GM19099 (cell line): ENCODE measurements around the gene PSORS1C1.

Source experiments
- POLR2A ChIP-seq: IDR thresholded peaks from 3 replicates; pipeline ENCODE4 v1.6.1; 2011; ENCODE audit warnings: low read depth; ENCODE audit not compliant: insufficient read length; ENCODE audit errors: extremely low read depth

The PSORS1C1 gene

DNA sequence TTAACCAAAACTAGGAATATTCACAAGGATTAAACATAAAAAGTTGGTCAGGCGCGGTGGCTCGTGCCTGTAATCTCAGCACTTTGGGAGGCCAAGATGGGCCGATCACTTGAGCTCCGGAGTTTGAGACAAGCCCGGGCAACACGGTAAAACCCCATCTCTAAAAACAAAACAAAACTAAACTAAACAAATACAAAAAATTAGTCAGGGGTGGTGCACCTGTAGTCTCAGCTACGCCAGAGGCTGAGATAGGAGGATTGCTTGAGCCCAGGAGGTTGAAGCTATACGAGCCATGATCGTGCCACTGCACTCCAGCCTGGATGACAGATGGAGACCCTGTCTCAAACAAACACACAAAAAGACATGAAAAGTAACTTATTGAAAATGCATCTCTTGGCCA, 21.1 kb downstream of the PSORS1C1 start:
- no peak for TF ChIP-seq POLR2A

DNA sequence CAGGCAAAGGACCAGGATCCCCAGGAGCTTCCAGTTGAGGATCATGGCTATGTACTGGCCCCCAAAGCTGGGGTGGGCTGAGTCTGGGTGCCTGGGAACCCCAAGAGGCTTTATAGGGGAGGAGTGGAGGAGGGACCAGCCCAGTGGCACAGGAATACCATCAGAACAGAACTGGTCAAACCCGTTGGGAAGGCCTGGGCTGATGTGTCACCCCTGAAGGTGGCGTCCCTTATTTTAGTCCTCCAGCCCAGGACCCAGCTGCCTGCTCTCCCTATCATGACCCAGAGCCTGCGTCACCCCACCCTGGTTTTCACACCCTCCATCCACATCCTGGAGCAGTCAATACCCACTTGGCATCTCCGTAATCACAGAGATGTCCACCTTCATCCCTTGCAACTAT, 24.4 kb downstream of the PSORS1C1 start, which contains the start of gene PSORS1C2:
TSS of gene PSORS1C2 (minus strand) at position 85 of the 400 bp plus-strand sequence. CDS start at position 45, 40 bp downstream.
- TF ChIP-seq POLR2A: no peak

DNA sequence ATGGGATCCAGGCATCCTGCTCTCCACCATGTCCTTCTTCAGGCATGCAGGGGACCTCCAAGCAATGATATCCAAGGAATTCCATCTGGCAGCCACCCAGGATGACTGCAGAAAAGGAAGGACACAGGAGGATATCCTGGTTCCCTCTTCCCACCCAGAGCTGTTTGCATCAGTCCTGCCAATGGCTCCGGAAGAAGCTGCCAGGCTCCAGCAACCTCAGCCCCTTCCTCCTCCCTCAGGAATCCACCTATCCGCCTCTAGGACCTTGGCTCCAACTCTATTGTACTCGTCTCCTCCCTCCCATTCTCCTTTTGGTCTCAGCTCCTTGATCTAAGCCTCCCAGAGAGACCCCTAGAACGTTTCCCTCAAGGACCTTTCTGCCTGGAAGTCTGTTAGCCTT, 25.0 kb downstream of the PSORS1C1 start:
- TF ChIP-seq POLR2A: no peak

DNA sequence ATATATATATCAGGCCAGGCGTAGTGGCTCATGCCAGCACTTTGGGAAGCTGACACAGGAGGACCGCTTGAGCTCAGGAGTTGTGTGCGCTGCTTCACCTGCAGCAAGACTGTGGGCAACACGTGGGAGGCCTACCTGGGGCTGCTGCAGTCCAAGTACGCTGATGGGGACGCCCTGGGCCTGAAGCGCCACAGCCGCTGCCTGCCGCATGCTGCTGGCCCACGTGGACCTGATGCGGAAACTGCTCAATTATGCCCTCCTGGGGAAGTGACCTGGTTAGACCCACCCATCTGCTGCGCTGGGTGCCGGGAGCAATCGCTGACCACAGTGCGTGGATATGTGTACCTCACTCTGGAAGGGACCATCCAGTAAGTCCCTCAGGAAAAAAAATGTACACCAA, 26.0 kb downstream of the PSORS1C1 start:
- no peak for TF ChIP-seq POLR2A

DNA sequence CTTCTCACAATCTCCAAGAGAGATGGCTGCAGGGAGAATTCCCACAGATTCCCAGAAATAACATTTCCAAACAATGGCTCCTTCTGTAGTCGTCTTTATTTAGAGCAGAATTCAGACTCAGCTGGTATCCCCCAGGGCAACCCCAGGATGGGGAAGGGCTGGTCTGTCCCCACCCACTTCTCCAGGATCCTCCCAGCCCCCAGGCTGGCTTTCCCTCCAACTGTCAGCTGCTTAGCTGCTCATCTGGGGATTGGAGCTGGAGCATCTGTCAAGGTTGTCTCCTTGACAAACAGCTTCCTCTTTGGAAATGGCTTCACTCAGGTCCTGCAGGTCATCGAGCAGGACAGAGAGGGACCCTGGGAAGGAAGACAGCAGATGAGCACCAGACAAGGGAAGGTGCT, 27.8 kb downstream of the PSORS1C1 start:
- no peak for TF ChIP-seq POLR2A

DNA sequence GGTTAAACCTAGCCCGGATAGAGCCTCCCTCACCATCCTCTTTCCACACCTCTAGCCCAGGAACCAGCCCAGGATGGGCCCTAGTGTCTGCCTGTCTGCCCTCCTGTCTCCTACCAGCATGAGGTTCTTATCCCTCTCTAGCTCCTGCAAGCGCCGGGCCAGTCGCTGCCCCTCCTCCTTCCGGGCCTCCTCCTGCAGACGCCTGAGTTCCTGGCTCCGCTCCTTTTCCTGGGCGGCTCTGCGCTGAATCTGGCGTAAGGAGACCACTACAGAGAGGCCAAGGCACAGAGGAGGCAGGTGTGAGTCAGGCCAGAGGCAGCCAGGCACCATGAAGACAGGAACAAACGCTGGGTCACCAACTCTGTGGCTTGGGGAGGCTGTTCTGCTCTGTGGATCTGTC, 28.5 kb downstream of the PSORS1C1 start:
- TF ChIP-seq POLR2A: no peak

DNA sequence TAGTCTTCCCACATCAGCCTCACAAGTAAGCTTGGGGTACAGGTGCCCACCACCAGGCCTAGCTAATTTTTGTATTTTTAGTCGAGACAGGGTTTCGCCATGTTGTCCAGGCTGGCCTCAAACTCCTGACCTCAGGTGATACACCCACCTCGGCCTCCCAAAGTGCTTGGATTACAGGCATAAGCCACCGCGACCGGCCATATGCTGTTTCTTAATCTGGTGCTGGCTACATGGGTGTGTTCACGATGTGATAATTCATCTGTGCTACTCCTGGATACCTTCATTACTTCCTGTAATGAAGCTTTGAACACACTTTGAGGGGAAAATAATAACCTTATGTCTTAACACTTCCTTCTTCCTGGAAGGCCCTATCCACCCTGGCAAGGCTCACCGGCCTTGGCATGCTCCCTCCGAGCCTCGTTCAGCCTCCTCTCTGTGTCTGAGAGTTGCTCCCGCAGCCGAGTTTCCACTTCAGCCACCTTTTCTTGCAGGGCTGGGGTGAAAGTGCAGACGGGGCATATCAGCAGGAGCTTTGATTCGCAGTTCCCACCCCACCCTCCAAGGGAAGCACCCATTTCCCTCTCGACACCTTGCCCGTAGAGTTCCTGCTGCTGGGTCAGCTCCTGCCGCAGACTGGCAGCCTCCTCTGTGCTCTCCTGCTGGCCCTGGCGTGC, 29.8 kb downstream of the PSORS1C1 start:
- TF ChIP-seq POLR2A: no peak

DNA sequence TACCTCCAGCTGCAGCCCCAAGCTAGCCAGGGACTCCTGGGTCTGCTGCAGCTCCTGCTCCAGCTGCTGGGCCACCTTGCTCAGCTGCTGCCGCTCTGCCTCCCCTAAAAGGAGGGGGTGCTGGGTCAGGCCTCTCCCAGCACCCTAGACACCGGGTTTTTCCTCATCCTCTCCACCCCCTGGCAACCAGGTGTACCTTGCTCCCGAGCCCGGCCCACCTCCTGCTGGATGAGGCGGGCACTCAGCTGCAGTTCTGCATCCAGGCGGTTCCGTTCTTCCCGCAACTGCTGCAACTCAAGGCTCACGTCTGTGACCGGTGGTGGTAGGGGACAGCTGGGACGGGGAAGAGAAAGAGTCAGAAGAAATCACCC, 30.4 kb downstream of the PSORS1C1 start:
- no peak for TF ChIP-seq POLR2A

DNA sequence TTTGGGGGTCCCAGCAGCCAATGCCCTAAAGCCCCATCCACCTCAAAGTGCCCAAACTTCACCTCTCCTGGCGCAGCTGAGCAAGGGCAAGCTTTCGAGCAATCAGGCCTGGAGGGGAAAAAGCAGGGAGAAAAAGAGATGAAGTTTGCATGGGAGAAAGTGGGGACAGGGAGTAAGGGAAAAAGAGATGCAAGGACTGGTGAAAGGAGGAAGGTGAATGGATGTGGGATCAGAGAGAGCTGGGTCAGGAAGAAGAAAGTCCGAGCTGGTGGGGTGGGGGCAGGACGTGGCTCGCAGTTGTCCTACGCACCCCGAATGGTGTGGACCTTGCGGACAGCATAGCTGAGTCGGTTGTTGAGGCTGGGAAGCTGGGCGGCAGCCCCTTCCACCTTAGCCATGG, 30.8 kb downstream of the PSORS1C1 start:
- TF ChIP-seq POLR2A: no peak

DNA sequence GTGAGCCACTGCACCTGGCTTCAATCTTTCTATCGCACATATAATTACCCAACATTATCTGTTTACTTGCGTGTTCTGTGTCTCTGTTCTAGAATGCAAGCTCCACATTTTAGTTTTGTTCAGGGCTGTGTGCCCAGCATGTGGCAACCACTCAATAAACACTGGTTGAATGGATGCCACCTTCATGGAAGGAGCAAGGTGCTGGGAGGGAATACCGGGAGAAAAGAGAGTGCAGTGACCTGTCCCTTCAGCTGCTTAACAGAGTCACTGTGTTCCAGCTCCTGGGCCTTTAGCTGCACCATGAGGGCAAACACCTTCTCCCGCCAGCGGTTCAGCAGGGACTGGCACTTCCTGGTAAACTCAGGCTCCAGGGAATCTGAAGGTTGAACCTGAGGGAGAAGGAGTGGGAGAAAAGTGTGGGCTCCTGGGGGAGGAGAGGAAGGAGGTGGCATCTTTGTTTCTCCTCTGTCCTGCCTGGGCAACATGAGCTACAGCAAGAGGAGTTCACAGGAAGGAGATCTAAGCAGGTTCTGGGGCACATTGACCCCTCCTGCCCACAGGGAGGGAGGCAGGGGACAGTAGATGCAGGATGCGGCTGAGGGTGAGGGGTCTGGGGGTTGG, 35.3 kb downstream of the PSORS1C1 start:
- TF ChIP-seq POLR2A: no peak

DNA sequence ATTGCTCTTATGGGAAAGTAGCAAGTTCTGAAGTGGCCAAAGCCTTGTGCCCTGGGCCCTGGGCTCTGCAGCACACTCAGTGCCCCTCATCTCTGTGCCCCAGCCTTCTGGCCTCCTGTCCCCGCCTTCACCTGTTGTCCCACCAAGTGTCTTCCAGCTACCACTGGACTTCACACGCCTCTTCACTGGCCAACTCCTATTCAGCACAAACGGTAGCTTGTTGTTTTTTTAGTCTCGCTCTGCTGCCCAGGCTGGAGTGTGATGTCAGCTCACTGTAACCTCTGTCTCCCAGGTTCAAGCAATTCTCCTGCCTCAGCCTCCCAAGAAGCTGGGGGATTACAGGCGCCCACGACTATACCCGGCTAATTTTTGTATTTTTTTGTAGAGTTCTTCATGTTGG, 38.2 kb downstream of the PSORS1C1 start:
- TF ChIP-seq POLR2A: no peak

DNA sequence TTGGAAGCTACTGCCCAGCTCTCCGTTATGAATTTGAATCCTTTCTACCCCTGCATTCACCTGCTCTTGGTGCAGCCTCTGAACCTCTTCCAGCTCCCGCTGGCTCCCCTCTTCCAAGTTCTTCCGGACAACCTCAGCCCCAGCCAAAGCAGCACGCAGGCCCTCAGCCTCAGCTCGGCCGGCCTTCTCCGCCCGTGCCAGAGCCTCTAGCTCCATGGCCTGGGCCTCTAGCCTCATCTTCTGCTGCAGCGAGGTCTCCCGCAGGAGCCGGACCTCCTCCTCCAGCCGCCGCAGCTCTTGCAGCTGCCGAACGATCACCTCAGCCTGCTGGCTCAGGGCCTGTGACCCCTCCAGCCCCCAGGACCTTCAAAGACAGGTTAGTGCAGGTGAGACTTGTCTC, 39.8 kb downstream of the PSORS1C1 start:
- no peak for TF ChIP-seq POLR2A

DNA sequence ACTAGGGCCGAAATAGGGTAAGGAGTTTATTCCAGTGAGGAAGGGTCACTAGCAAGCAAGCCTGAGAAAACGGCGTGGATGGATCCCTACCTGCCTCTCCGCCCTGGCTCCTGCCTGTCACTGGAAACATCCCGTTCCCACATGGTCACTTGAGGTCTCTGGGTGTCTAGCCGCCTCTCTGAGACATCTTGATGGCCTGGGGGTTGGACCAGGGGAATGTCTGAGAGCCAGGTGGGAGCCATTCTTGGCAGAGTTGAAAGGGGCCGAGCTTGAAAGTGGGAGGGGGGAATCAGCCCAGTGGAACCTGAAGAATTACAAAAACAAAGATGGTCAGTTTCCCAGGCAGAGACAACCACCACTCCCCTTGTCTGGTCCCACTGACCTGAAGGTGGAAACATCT, 42.0 kb downstream of the PSORS1C1 start:
- TF ChIP-seq POLR2A: no peak

DNA sequence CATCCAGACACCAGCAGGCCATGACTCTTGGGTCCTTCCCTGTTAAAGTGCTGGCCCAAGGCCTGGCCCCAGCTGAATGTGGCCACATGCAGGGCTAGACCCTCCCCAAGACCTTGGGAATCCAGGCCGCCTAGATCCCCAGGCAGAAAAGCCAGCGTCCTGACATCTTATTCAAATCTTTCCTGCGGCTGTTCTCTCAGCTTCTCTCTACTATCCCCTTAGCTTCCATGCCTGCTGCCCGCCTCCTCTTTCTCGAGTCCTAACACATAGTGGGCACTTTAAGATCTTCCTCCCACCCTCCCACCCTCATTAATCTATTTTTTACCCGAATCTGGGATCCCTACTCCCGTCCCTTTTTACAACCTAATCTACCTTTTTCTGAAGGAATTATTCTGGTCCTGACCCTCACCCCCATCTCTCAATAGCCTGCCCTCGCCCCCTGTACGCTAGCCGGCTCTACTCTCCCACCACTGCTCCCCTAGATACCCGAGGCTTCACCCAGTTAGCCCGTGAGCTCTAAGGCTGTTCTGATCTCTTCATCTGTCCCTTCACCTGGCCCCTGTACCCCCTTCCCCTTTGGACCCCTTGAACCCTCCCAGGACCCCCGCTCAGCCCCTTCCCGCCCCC, 43.0 kb downstream of the PSORS1C1 start, which contains the start of gene CCHCR1:
TSS of gene CCHCR1 (minus strand) at position 290 of the 627 bp plus-strand sequence. CDS start at position 88, 202 bp downstream.
- TF ChIP-seq POLR2A: no peak

DNA sequence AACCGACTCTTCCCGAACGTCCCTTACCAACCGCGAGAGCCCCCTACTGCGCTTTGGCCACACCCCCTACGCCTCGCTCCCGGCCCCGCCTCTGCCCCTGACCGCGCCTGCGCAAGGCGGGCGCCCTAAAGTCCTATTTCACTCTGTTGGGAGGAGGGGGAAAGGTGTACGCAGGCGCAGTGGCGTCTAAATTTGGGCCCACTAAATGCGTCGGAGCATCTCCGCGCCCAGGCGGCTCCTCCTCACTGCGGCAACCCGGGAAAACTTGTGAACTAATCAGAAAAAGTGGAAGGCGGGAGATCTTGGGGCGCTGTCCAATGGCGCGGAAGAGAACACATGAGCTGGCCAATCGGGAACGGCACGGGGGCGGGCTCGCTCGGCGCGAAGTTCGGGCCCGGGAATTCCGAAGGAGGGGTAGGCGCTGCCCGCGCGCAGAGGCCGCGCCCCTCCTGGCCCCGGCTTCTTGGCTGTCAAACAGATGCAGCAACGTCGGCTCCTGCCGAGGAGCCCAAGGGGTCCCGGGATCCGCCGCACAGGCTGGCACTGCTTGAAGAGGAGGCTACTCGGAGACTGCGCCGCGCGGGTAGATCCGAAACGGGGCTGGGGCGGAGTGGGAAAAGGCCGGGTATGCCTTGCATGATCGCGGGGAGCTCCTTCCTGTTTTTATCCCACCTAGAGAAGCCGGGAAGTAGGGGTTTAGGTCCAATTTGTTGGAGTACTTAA, 43.7 kb downstream of the PSORS1C1 start, which contains the start of gene TCF19:
TSS of gene TCF19 (plus strand) at position 450 of the 723 bp plus-strand sequence. CDS start 881 bp downstream, outside the sequence.
- TF ChIP-seq POLR2A: peak; percentile 56

DNA sequence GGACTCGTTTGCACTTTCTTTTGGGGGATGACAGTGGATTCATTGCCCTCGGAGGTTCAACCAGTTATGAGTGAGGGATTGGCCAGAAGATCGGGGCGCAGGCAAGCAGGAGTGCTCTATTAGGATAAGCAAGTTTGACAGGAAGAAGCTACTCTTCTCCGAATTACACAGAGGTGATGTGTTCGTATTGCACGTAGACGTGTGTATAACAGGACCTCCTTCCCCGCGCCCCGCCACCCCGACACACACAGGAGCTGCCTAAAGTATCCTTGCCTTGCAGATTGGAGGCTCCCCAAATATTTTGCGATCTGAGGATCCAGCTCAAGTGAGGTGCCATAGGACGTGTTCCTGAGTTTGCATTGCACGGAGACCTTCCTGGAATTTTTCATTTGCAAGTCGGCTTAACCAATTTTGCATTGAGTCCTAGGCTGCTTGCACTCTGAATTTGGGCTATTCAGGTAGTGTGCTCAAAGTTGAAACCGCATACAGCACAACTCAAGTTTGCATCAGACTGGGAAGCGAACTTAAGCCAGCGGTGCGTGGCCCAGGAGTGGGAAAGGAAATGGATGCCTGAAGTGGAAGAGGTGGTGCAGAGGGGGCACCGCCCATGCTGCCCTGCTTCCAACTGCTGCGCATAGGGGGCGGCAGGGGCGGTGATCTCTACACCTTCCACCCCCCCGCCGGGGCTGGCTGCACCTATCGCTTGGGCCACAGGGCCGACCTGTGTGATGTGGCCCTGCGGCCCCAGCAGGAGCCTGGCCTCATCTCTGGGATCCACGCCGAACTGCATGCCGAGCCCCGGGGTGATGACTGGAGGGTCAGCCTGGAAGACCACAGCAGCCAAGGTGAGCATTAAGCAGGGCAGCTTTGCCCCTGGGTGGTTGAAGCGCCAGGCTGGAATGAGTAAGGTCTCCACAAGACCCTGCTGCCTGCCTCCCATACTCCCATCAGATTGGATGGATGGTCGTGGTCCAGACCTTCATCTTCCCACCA, 44.6 kb downstream of the PSORS1C1 start:
- TF ChIP-seq POLR2A: no peak
